ENCODE data around the gene PALD1.
A peak's percentile ranks its signal among the peaks of the same experiment; 100 is the strongest.
"Not testable (repeated sequence)": the region's sequence is repeated elsewhere in the genome, so short reads cannot be mapped to it uniquely, and the experiment has no call there.

The PALD1 gene

DNA sequence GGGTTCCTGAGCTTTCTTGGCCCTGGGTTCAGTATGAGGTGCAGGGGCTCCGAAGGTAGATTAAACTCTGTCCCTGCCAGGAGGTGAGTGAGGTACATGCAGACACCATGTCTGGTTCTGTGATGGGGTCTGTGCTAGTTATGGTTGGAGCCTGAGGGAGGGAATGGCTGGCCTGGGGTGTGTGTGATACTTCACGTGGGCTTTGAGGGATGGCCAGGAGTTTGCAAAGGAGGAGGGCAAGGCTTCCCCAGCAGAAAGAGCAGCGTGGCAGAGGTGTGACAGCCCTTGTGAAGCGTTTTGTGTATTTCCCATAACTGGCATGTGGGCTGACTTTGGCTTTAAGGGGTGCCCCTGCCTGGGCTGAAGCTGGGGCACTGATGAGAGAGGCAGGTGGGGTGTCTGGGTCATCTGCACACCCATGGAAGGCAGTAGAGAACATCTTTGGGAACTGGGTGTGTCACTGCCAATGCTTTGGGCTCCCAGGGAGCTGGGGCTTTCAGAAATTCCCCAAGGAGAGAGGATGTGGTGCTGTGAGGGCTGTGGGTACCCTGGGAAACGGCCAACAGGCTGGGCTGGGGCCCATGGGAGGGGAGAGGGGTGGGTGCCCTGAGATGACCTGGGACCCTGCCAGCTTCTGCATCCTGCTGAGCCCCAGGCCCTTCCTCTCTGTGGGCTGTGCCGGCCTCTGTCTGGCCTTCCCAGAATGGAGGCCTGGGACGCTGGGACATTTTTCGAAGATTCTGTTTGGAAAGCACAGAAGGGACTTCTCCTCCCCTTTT lies 4.6 kb downstream of the PALD1 start:
- Histone ChIP-seq H3K9me3 (ENCODE audit: control insufficient read depth in 1 of 2, low read length in 2 of 2) (no peaks in the 10 kb centered on the region), H3K9ac (ENCODE audit: low read depth in 1 of 2, low read length in 2 of 2) (no peak overlapping the region), H3K27ac (ENCODE audit: low read depth, low read length) (no peak overlapping the region), H3K27me3 (ENCODE audit: control insufficient read depth in 1 of 2, insufficient read depth in 2 of 2, low read length in 2 of 2) (peaks cover 5 to 6% of the 10 kb centered on the region in 2 donors), H3K4me1 (ENCODE audit: control insufficient read depth in 1 of 2, insufficient read depth in 2 of 2, low read length in 2 of 2) (peaks cover 21 to 24% of the 10 kb centered on the region in 2 donors), H3K36me3 (ENCODE audit: control insufficient read depth in 1 of 2, insufficient read depth in 2 of 2, low read length in 2 of 2) (no peaks in the 10 kb centered on the region), H3K4me3 (ENCODE audit: low read depth in 1 of 2, low read length in 2 of 2) (no peak overlapping the region)

DNA sequence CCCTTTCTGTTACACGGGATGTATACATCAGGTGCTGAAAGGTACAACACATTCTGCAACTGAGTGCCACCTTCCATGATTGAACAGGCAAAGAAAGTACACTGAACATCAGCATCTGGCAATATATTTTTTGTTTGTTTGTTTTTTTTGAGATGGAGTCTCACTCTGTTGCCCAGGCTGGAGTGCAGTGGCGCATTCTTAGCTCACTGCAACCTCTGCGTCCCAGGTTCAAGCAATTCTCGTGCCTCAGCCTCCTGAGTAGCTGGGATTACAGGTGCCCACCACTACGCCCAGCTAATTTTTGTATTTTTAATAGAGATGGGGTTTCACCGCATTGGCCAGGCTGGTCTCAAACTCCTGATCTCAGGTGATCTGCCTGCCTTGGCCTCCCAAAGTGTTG lies 5.3 kb downstream of the PALD1 start:
- H3K4me3 ChIP-seq (ENCODE audit: low read depth in 1 of 2, low read length in 2 of 2); H3K27me3 ChIP-seq (ENCODE audit: control insufficient read depth in 1 of 2, insufficient read depth in 2 of 2, low read length in 2 of 2); H3K9ac ChIP-seq (ENCODE audit: low read depth in 1 of 2, low read length in 2 of 2); H3K27ac ChIP-seq (ENCODE audit: low read depth, low read length); H3K9me3 ChIP-seq (ENCODE audit: control insufficient read depth in 1 of 2, low read length in 2 of 2); H3K36me3 ChIP-seq (ENCODE audit: control insufficient read depth in 1 of 2, insufficient read depth in 2 of 2, low read length in 2 of 2): not testable (repeated sequence)
- peaks cover 21 to 22% of the 10 kb centered on the region in 2 donors for H3K4me1 ChIP-seq (ENCODE audit: control insufficient read depth in 1 of 2, insufficient read depth in 2 of 2, low read length in 2 of 2)

DNA sequence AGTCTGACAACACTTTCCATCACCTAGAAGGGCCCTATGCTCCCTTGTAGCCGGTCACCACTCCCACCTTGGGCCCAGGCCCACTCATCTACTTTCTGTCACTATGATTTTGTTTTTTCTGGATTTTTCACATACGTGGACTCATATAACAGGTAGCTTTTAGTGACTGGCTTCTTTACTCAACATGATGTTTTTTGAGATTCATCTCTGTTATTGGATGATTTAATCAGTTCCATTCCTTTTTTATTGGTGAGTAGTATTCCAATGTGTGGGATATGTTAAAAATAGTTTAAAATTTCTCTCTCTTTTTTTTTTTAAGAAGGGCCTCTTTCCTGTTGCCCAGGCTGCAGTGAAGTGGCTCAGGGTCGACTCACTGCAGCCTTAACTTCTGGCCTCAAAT lies 9.3 kb downstream of the PALD1 start:
- H3K4me1 ChIP-seq (ENCODE audit: control insufficient read depth in 1 of 2, insufficient read depth in 2 of 2, low read length in 2 of 2): peaks cover 0 to 1% of the 10 kb centered on the region in 2 donors
- H3K27me3 ChIP-seq (ENCODE audit: control insufficient read depth in 1 of 2, insufficient read depth in 2 of 2, low read length in 2 of 2): no peaks in the 10 kb centered on the region
- no peak overlapping the region for H3K9ac ChIP-seq (ENCODE audit: low read depth in 1 of 2, low read length in 2 of 2)
- H3K27ac ChIP-seq (ENCODE audit: low read depth, low read length): no peak overlapping the region
- H3K4me3 ChIP-seq (ENCODE audit: low read depth in 1 of 2, low read length in 2 of 2): no peak overlapping the region
- no peaks in the 10 kb centered on the region for H3K36me3 ChIP-seq (ENCODE audit: control insufficient read depth in 1 of 2, insufficient read depth in 2 of 2, low read length in 2 of 2)
- H3K9me3 ChIP-seq (ENCODE audit: control insufficient read depth in 1 of 2, low read length in 2 of 2): no peaks in the 10 kb centered on the region

DNA sequence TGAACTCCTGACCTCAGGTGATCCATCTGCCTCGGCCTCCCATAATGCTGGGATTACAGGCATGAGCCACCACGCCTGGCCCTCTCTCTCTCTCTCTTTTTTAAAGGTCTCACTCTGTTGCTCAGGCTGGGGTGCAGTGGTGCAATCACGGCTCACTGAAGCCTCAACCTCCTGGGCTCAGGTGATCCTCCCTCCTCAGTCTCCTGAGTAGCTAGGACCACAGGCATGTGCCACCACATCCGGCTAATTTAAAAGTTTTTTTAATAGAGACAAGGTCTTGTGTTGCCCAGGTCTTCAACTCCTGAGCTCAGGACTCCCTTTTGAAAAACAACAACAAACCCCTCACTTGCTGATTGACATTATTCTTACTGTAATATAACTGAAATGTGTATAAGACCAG lies 11.6 kb downstream of the PALD1 start:
- no peak overlapping the region for H3K9ac ChIP-seq (ENCODE audit: low read depth in 1 of 2, low read length in 2 of 2)
- no peaks in the 10 kb centered on the region for H3K27me3 ChIP-seq (ENCODE audit: control insufficient read depth in 1 of 2, insufficient read depth in 2 of 2, low read length in 2 of 2)
- no peak overlapping the region for H3K4me3 ChIP-seq (ENCODE audit: low read depth in 1 of 2, low read length in 2 of 2)
- H3K36me3 ChIP-seq (ENCODE audit: control insufficient read depth in 1 of 2, insufficient read depth in 2 of 2, low read length in 2 of 2): no peaks in the 10 kb centered on the region
- H3K4me1 ChIP-seq (ENCODE audit: control insufficient read depth in 1 of 2, insufficient read depth in 2 of 2, low read length in 2 of 2): peaks cover 9 to 19% of the 10 kb centered on the region in 2 donors
- no peaks in the 10 kb centered on the region for H3K9me3 ChIP-seq (ENCODE audit: control insufficient read depth in 1 of 2, low read length in 2 of 2)
- H3K27ac ChIP-seq (ENCODE audit: low read depth, low read length): no peak overlapping the region

DNA sequence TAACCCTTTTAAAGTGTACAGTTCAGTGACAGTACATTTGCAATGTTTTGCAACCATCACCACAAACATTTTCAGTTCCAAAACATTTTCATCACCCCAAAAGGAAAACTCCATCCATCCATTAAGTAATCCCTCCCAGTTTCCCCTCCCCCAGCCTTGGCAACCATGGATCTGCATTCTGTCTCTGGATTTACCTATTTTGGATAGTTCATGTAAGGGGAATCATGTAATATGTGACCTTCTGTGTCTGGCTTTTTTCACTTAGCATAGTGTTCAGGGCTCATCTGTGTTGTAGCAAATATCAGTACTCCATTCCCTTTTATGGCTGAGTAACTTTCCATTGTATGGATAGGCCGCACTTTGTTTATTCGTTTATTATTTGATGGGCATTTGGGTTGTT lies 13.0 kb downstream of the PALD1 start:
- Histone ChIP-seq H3K9me3 (ENCODE audit: control insufficient read depth in 1 of 2, low read length in 2 of 2) (no peaks in the 10 kb centered on the region), H3K9ac (ENCODE audit: low read depth in 1 of 2, low read length in 2 of 2) (no peak overlapping the region), H3K36me3 (ENCODE audit: control insufficient read depth in 1 of 2, insufficient read depth in 2 of 2, low read length in 2 of 2) (no peaks in the 10 kb centered on the region), H3K4me3 (ENCODE audit: low read depth in 1 of 2, low read length in 2 of 2) (no peak overlapping the region), H3K4me1 (ENCODE audit: control insufficient read depth in 1 of 2, insufficient read depth in 2 of 2, low read length in 2 of 2) (peaks cover 9 to 19% of the 10 kb centered on the region in 2 donors), H3K27ac (ENCODE audit: low read depth, low read length) (no peak overlapping the region), H3K27me3 (ENCODE audit: control insufficient read depth in 1 of 2, insufficient read depth in 2 of 2, low read length in 2 of 2) (no peaks in the 10 kb centered on the region)

DNA sequence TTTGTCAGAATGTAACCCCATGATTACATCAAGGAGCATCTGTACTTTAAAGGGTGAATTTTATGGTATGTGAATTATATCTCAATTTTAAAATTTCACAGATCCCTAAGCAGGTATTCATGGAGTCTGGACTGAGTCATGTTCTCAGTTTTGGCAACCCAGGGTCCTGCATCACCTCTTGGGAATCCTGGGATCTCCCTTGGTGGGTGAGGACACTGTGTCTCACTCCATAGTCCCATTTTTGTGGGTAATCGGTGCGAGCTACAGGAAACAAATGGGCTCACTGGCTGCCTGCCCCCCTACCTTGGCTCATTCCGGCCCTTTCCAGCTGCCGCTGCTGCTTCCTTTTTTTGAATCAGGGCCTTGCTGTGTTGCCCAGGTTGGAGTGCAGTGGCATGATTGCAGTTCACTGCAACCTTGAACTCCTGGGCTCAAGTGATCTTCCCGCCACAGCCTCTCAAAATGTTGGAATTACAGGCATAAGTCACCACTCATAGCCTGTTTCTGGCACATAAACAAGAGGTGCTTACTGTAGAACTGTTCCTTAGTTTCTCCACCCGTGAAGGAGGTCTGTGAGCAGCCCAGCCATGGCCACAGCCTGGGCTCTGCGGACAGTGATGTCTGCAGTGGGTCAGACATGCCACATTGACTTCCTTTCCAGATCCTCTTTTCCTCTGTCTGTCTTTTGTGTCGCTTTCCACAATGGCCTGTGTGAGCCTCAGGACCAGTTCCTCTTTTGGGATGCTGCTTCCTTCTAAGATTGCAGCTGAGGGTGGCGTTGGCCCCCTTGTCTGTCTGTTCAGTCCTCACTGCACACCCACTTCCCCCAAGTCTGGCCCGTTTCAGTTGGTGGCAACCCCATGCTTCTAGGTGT lies 14.5 kb downstream of the PALD1 start:
- no peak overlapping the region for H3K27ac ChIP-seq (ENCODE audit: low read depth, low read length)
- peaks cover 9 to 19% of the 10 kb centered on the region in 2 donors for H3K4me1 ChIP-seq (ENCODE audit: control insufficient read depth in 1 of 2, insufficient read depth in 2 of 2, low read length in 2 of 2)
- no peaks in the 10 kb centered on the region for H3K9me3 ChIP-seq (ENCODE audit: control insufficient read depth in 1 of 2, low read length in 2 of 2)
- no peaks in the 10 kb centered on the region for H3K36me3 ChIP-seq (ENCODE audit: control insufficient read depth in 1 of 2, insufficient read depth in 2 of 2, low read length in 2 of 2)
- peak overlapping the region in 1 of 2 donors; percentile 15 for H3K4me3 ChIP-seq (ENCODE audit: low read depth in 1 of 2, low read length in 2 of 2)
- no peak overlapping the region for H3K9ac ChIP-seq (ENCODE audit: low read depth in 1 of 2, low read length in 2 of 2)
- no peaks in the 10 kb centered on the region for H3K27me3 ChIP-seq (ENCODE audit: control insufficient read depth in 1 of 2, insufficient read depth in 2 of 2, low read length in 2 of 2)

DNA sequence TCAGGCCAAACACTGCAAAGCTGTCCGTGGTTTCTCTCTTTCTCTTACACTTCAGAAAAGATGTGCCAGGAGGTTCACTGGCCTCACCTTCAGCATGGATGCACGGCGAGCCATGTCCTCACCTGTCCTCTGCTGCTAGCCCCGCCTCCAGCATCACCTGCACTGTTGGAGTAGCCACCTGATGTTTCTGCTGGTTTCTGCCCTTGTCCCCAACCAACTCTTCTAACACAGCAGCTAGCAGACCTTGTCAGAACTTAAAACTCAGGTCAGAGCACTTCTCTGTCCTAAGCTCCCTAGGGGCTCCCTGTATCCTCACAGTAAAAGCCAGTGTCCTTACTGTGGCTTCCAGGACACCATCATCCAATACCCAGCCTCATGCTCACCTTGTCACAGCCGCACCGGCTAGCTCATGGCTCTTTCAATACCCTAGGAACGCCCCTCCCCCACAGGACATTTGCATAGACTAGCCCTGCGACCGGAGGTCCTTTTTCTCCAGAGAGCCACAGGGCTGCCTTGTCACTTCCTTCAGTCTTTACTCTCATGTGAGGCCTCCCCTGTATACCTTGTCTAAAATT lies 15.2 kb downstream of the PALD1 start:
- H3K4me1 ChIP-seq (ENCODE audit: control insufficient read depth in 1 of 2, insufficient read depth in 2 of 2, low read length in 2 of 2): peaks cover 9 to 19% of the 10 kb centered on the region in 2 donors
- H3K27ac ChIP-seq (ENCODE audit: low read depth, low read length): peak overlapping the region; percentile 32
- no peak overlapping the region for H3K9ac ChIP-seq (ENCODE audit: low read depth in 1 of 2, low read length in 2 of 2)
- no peaks in the 10 kb centered on the region for H3K9me3 ChIP-seq (ENCODE audit: control insufficient read depth in 1 of 2, low read length in 2 of 2)
- no peaks in the 10 kb centered on the region for H3K36me3 ChIP-seq (ENCODE audit: control insufficient read depth in 1 of 2, insufficient read depth in 2 of 2, low read length in 2 of 2)
- H3K27me3 ChIP-seq (ENCODE audit: control insufficient read depth in 1 of 2, insufficient read depth in 2 of 2, low read length in 2 of 2): no peaks in the 10 kb centered on the region
- H3K4me3 ChIP-seq (ENCODE audit: low read depth in 1 of 2, low read length in 2 of 2): peak overlapping the region in 1 of 2 donors; percentile 15

DNA sequence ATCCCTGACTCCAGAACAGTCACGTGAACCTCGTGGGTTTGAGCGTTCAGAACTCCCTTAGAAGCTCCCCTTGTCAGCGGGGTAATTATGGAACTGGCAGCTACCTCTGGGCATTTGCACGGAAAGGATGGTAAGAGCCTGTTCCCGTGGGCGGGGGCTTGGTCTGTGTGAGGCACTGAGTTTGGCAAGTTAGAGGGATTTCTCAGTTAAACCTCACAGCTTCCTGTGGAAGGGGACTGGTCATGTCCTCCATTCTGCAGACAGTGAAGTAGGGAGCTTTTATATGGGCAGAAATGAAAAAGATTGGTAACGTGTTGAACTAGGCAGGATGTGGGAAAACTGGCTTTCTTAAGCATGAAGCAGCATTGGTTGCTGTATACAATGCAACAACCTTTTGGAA lies 16.0 kb downstream of the PALD1 start:
- Histone ChIP-seq H3K27me3 (ENCODE audit: control insufficient read depth in 1 of 2, insufficient read depth in 2 of 2, low read length in 2 of 2) (no peaks in the 10 kb centered on the region), H3K36me3 (ENCODE audit: control insufficient read depth in 1 of 2, insufficient read depth in 2 of 2, low read length in 2 of 2) (no peaks in the 10 kb centered on the region), H3K9ac (ENCODE audit: low read depth in 1 of 2, low read length in 2 of 2) (no peak overlapping the region), H3K4me1 (ENCODE audit: control insufficient read depth in 1 of 2, insufficient read depth in 2 of 2, low read length in 2 of 2) (peaks cover 9 to 22% of the 10 kb centered on the region in 2 donors), H3K4me3 (ENCODE audit: low read depth in 1 of 2, low read length in 2 of 2) (peak overlapping the region in 1 of 2 donors; percentile 1), H3K9me3 (ENCODE audit: control insufficient read depth in 1 of 2, low read length in 2 of 2) (no peaks in the 10 kb centered on the region), H3K27ac (ENCODE audit: low read depth, low read length) (no peak overlapping the region)

DNA sequence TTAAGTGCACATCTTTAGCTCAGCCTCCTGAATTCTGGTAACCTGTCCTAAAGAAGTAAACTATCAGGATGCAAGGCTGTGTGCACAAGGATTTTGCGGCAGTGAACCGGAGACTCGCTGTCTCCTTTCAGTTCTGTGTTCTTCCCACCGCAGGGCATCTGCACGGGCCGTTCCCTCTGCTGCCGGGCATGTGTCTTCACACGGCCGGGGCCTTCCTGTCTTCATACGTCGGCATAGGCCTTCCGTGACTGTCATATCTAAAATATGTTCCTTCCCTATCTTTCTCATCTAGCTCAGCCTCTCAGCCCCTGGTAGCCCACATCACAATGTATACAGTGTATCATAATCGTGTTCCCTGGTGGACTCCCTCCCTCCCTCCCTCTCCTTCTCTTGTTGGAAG lies 16.4 kb downstream of the PALD1 start:
- Histone ChIP-seq H3K4me3 (ENCODE audit: low read depth in 1 of 2, low read length in 2 of 2) (no peak overlapping the region), H3K9me3 (ENCODE audit: control insufficient read depth in 1 of 2, low read length in 2 of 2) (no peaks in the 10 kb centered on the region), H3K27ac (ENCODE audit: low read depth, low read length) (no peak overlapping the region), H3K9ac (ENCODE audit: low read depth in 1 of 2, low read length in 2 of 2) (peak overlapping the region in 1 of 2 donors; percentile 6), H3K4me1 (ENCODE audit: control insufficient read depth in 1 of 2, insufficient read depth in 2 of 2, low read length in 2 of 2) (peaks cover 9 to 27% of the 10 kb centered on the region in 2 donors), H3K27me3 (ENCODE audit: control insufficient read depth in 1 of 2, insufficient read depth in 2 of 2, low read length in 2 of 2) (no peaks in the 10 kb centered on the region), H3K36me3 (ENCODE audit: control insufficient read depth in 1 of 2, insufficient read depth in 2 of 2, low read length in 2 of 2) (no peaks in the 10 kb centered on the region)

DNA sequence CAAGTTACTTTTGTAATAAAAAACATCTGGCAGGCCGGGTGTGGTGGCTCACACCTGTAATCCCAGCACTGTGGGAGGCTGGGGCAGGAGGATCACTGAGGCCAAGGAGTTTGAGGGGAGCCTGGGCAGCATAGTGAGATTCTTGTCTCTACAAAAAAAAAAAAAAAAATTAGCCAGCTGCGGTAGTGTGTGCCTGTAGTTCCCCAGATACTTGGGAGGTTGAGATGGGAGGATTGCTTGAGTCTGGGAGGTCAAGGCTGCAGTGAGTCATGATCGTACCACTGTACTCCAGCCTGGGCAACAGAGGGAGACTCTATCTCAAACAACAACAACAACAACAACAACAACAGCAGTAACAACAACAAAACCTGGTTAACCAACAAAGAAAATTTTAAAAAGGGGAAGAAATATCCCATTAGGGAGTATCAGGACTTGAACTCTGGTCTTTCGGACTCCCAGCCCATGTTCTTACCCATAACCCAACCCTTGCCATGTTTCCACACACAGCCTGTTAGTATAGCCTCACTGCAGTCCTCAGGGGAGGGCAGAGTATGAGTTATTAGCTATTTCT lies 17.2 kb downstream of the PALD1 start:
- no peak overlapping the region for H3K27ac ChIP-seq (ENCODE audit: low read depth, low read length)
- H3K27me3 ChIP-seq (ENCODE audit: control insufficient read depth in 1 of 2, insufficient read depth in 2 of 2, low read length in 2 of 2): no peaks in the 10 kb centered on the region
- no peaks in the 10 kb centered on the region for H3K36me3 ChIP-seq (ENCODE audit: control insufficient read depth in 1 of 2, insufficient read depth in 2 of 2, low read length in 2 of 2)
- H3K9me3 ChIP-seq (ENCODE audit: control insufficient read depth in 1 of 2, low read length in 2 of 2): no peaks in the 10 kb centered on the region
- no peak overlapping the region for H3K9ac ChIP-seq (ENCODE audit: low read depth in 1 of 2, low read length in 2 of 2)
- H3K4me3 ChIP-seq (ENCODE audit: low read depth in 1 of 2, low read length in 2 of 2): no peak overlapping the region
- H3K4me1 ChIP-seq (ENCODE audit: control insufficient read depth in 1 of 2, insufficient read depth in 2 of 2, low read length in 2 of 2): peaks cover 14 to 33% of the 10 kb centered on the region in 2 donors
